HCT116 (cell line): ENCODE data around the gene PLA2G2F. TPM values are rescaled to one million over a fixed set of nuclear protein-coding genes. Genes with fewer than 3 reads are reported as not detected.

Experiments used
- ATAC-seq: fragments of 200-7000 bp; cut with Tn5 transposase; 2 replicates; pipeline ENCODE4 v1.9.1; 2020; ENCODE audit warnings: mild to moderate bottlenecking, moderate library complexity
- BruUV-seq: library from RNA; stranded (reverse); fragments of 400-500 nt; replicated peaks from 2 replicates; lab custom pipeline; 2021; lab: Mats Ljungman, UMichigan
- CTCF ChIA-PET: fragments of 300-600 bp; sonication (Branson Sonifier 250); formaldehyde crosslinking; loops from one replicate; lab custom pipeline; 2021; ENCODE audit warnings: antibody characterized with exemption; lab: Charles Lee
- POLR2A ChIA-PET: fragments of 300-600, 350-600 bp; sonication (Branson Sonifier 250); formaldehyde crosslinking; loops from one replicate; lab custom pipeline; 2021; ENCODE audit warnings: antibody characterized with exemption; lab: Charles Lee
- RAD21 ChIA-PET, 2 experiments: fragments of 300-600 bp; sonication (Branson Sonifier 250); formaldehyde crosslinking; loops; one replicate each; lab custom pipeline; 2023; ENCODE audit warnings: low total read pairs in 2 of 2; ENCODE audit not compliant: uncharacterized antibody in 2 of 2, unreplicated experiment in 2 of 2, low non-redundant PET in 1 of 2; lab: Charles Lee
- DNase-seq: peaks from one replicate; pipeline ENCODE4 v3.0.0-alpha.2; 2010; ENCODE audit warnings: low read depth, low spot score
- H2AFZ ChIP-seq: fragments of 200-600 bp; shearing (Covaris generic), sonication (generic); 2 replicates; pipeline ENCODE4 v1.6.1; 2017; ENCODE audit warnings: low read depth, mixed run types, mixed read lengths, antibody characterized with exemption, low read length; ENCODE audit not compliant: poor library complexity, severe bottlenecking
- H3K27ac ChIP-seq: 2 replicates; pipeline ENCODE4 v1.5.1; 2012; ENCODE audit warnings: low read depth, low read length
- H3K27me3 ChIP-seq: fragments of 200-600 bp; sonication (generic); 2 replicates; pipeline ENCODE4 v1.6.1; 2016; ENCODE audit warnings: mixed run types, low read length, mixed read lengths; ENCODE audit not compliant: insufficient read depth
- H3K36me3 ChIP-seq, 2 experiments: fragments of 200-500 bp in 1 of 2; fragments of 200-600 bp in 1 of 2; sonication (Bioruptor generic) in 1 of 2; sonication (generic) in 1 of 2; 2 replicates each; pipeline versions ENCODE4 v1.5.1 to v1.6.1; 2014 to 2016; ENCODE audit warnings: low read length in 2 of 2, inconsistent platforms in 1 of 2, mixed read lengths in 1 of 2, mixed run types in 1 of 2; ENCODE audit not compliant: insufficient read depth in 2 of 2, control insufficient read depth in 1 of 2
- H3K4me1 ChIP-seq, 2 experiments: fragments of 200-600 bp in 1 of 2; sonication (generic) in 1 of 2; 2 replicates each; pipeline versions ENCODE4 v1.5.1 to v1.6.1; 2012 to 2017; ENCODE audit warnings: low read length in 2 of 2, inconsistent platforms in 1 of 2, mild to moderate bottlenecking in 1 of 2, mixed read lengths in 1 of 2, mixed run types in 1 of 2, moderate library complexity in 1 of 2; ENCODE audit not compliant: insufficient read depth in 2 of 2, control insufficient read depth in 1 of 2
- H3K4me2 ChIP-seq: fragments of 200-600 bp; sonication (generic); 2 replicates; pipeline ENCODE4 v1.6.1; 2017; ENCODE audit warnings: mixed run types, low read length, mixed read lengths
- H3K4me3 ChIP-seq, 2 experiments: fragments of 200-600 bp in 1 of 2; sonication (generic) in 1 of 2; replicated peaks in 1 of 2; 2 replicates each; pipeline ENCODE4 v1.5.1; 2011 to 2016; ENCODE audit warnings: low read length in 2 of 2, control low read depth in 1 of 2, low read depth in 1 of 2, mild to moderate bottlenecking in 1 of 2, mixed read lengths in 1 of 2, mixed run types in 1 of 2
- H3K79me2 ChIP-seq: fragments of 200-600 bp; sonication (generic); 2 replicates; pipeline ENCODE4 v1.6.1; 2017; ENCODE audit warnings: mild to moderate bottlenecking, mixed run types, low read length, moderate library complexity, mixed read lengths; ENCODE audit not compliant: insufficient read depth
- H3K9ac ChIP-seq: fragments of 200-600 bp; sonication (generic); 2 replicates; pipeline ENCODE4 v1.6.1; 2016; ENCODE audit warnings: low read length, mixed read lengths
- H3K9me2 ChIP-seq: fragments of 200-600 bp; sonication (generic), shearing (Covaris generic); 2 replicates; pipeline ENCODE4 v1.6.1; 2017; ENCODE audit warnings: mixed run types, mild to moderate bottlenecking, moderate library complexity; ENCODE audit not compliant: insufficient read depth
- H3K9me3 ChIP-seq, 2 experiments: fragments of 200-500 bp in 1 of 2; fragments of 200-600 bp in 1 of 2; sonication (Bioruptor generic) in 1 of 2; sonication (generic) in 1 of 2; 2 replicates each; pipeline ENCODE4 v1.6.1; 2014 to 2017; ENCODE audit warnings: low read length in 2 of 2, mixed read lengths in 2 of 2, inconsistent platforms in 1 of 2, low read depth in 1 of 2, mild to moderate bottlenecking in 1 of 2, mixed run types in 1 of 2, moderate library complexity in 1 of 2; ENCODE audit not compliant: control insufficient read depth in 1 of 2, insufficient read depth in 1 of 2
- H4K20me1 ChIP-seq: fragments of 200-600 bp; sonication (generic), shearing (Covaris generic); 2 replicates; pipeline ENCODE4 v1.6.1; 2017; ENCODE audit warnings: mixed run types, mild to moderate bottlenecking, moderate library complexity; ENCODE audit not compliant: insufficient read depth
- CBX3 ChIP-seq: IDR thresholded peaks from 2 replicates; pipeline ENCODE4 v1.6.1; 2012; ENCODE audit warnings: low read depth
- EGR1 ChIP-seq: IDR thresholded peaks from 2 replicates; pipeline ENCODE4 v1.6.1; 2012; ENCODE audit warnings: low read depth
- ELF1 ChIP-seq: IDR thresholded peaks from 2 replicates; pipeline ENCODE4 v1.6.1; 2012; ENCODE audit warnings: low read depth, borderline replicate concordance
- EZH2 ChIP-seq: fragments of 200-600 bp; sonication (generic); IDR thresholded peaks from 2 replicates; pipeline ENCODE4 v1.6.1; 2017; ENCODE audit warnings: antibody characterized with exemption, mixed run types
- EZH2phosphoT487 ChIP-seq: fragments of 200-600 bp; IDR thresholded peaks from 2 replicates; pipeline ENCODE4 v1.6.1; 2018; ENCODE audit warnings: antibody characterized with exemption, borderline replicate concordance
- FOSL1 ChIP-seq: IDR thresholded peaks from 2 replicates; pipeline ENCODE4 v1.6.1; 2012; ENCODE audit warnings: low read depth
- SP1 ChIP-seq: IDR thresholded peaks from 2 replicates; pipeline ENCODE4 v1.6.1; 2012; ENCODE audit warnings: low read depth
- TCF7L2 ChIP-seq: IDR thresholded peaks from 2 replicates; pipeline ENCODE4 v1.7.0; 2011; ENCODE audit warnings: borderline replicate concordance, inconsistent platforms; ENCODE audit not compliant: insufficient read depth, insufficient read length; ENCODE audit errors: extremely low read depth
- YY1 ChIP-seq: IDR thresholded peaks from 2 replicates; pipeline ENCODE4 v1.6.1; 2011; ENCODE audit warnings: low read length, low read depth, moderate library complexity, mild to moderate bottlenecking; ENCODE audit not compliant: insufficient replicate concordance; ENCODE audit errors: extremely low read depth
- ZFX ChIP-seq: fragments of 450-650 bp; IDR thresholded peaks from 2 replicates; pipeline ENCODE4 v1.6.1; 2017
- intact Hi-C: fragments of 100-400 bp; cut with micrococcal nuclease; formaldehyde crosslinking; loops from 2 replicates; pipeline ENCODE4 v1.10.0; 2022
- total RNA-seq: library from RNA; stranded (reverse); gene quantifications from one replicate; pipeline ENCODE4 v1.2.1, GENCODE V29; 2021; ENCODE audit not compliant: unreplicated experiment
- TF ChIP-seq, protein P1 (sequence below): IDR thresholded peaks from 2 replicates; pipeline ENCODE4 v1.6.1; 2011; ENCODE audit warnings: mild to moderate bottlenecking, low read length, moderate library complexity; ENCODE audit not compliant: insufficient replicate concordance; ENCODE audit errors: extremely low read depth
- TF ChIP-seq, protein P2 (sequence below): IDR thresholded peaks from 2 replicates; pipeline ENCODE4 v1.6.1; 2012
- TF ChIP-seq, protein P3 (sequence below), 3 experiments: fragments of 200-600 bp in 1 of 3; sonication (generic) in 1 of 3; IDR thresholded peaks in 2 of 3; conservative IDR thresholded peaks in 1 of 3; 2 replicates each; pipeline ENCODE4 v1.5.1; 2012 to 2017; ENCODE audit warnings: low read depth in 2 of 3, low read length in 2 of 3, antibody characterized with exemption in 1 of 3, borderline replicate concordance in 1 of 3, control low read depth in 1 of 3, mild to moderate bottlenecking in 1 of 3, mixed read lengths in 1 of 3, mixed run types in 1 of 3, moderate library complexity in 1 of 3; ENCODE audit not compliant: insufficient read depth in 1 of 3
- TF ChIP-seq, protein P4 (sequence below): IDR thresholded peaks from 2 replicates; pipeline ENCODE4 v1.6.1; 2012

PLA2G2F gene
- total RNA-seq, 1 experiment from 2014 or later, result 0.12 TPM

DNA sequence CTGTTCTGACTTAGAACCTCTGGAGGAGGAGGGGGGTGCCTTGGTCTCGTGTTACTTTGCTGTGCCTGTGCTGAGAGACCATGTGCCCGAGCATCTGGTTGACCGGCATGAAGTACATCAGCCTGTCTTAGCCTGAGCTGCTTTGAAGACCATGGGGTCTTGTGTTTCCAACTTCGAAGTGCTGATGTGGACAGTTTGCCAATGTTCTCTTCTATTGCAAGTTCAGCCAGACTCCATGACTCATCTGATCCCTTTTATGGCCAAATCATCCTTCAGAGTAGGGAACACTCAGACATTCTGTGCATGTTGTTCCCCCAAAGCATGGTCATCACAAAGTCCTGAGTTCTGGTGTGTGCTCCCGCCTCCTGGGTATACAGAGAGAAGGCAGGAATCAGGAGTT, 53.2 kb downstream of the PLA2G2F start:
- no peaks in the 10 kb centered on the region for H3K9me2 ChIP-seq
- H3K9me3 ChIP-seq, result no peaks in the 10 kb centered on the region
- H3K4me2 ChIP-seq, result no peak overlapping the region
- CTCF ChIA-PET, result no interaction called here
- H3K4me1 ChIP-seq, result peaks cover 0 to 3% of the 10 kb centered on the region in 2 experiments; a peak in 1 of 4 replicates
- intact Hi-C loops, result no loop called here
- peaks cover 21% of the 10 kb centered on the region; the same call in 1 of the 2 replicates for H3K27me3 ChIP-seq
- no peak overlapping the region for H2AFZ ChIP-seq
- no peak overlapping the region for H3K4me3 ChIP-seq
- H3K36me3 ChIP-seq, result no peaks in the 10 kb centered on the region
- H3K79me2 ChIP-seq, result no peaks in the 10 kb centered on the region
- ATAC-seq (no peak), DNase-seq (no peak)
- no peak overlapping the region for H3K9ac ChIP-seq
- no peak for TF ChIP-seq YY1
- TF ChIP-seq, protein P1, sequence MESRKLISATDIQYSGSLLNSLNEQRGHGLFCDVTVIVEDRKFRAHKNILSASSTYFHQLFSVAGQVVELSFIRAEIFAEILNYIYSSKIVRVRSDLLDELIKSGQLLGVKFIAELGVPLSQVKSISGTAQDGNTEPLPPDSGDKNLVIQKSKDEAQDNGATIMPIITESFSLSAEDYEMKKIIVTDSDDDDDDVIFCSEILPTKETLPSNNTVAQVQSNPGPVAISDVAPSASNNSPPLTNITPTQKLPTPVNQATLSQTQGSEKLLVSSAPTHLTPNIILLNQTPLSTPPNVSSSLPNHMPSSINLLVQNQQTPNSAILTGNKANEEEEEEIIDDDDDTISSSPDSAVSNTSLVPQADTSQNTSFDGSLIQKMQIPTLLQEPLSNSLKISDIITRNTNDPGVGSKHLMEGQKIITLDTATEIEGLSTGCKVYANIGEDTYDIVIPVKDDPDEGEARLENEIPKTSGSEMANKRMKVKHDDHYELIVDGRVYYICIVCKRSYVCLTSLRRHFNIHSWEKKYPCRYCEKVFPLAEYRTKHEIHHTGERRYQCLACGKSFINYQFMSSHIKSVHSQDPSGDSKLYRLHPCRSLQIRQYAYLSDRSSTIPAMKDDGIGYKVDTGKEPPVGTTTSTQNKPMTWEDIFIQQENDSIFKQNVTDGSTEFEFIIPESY, result no peak
- TF ChIP-seq EZH2phosphoT487, result no peak
- TF ChIP-seq, protein P2, sequence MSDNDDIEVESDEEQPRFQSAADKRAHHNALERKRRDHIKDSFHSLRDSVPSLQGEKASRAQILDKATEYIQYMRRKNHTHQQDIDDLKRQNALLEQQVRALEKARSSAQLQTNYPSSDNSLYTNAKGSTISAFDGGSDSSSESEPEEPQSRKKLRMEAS, result no peak
- no peak for TF ChIP-seq SP1
- TF ChIP-seq, protein P3, sequence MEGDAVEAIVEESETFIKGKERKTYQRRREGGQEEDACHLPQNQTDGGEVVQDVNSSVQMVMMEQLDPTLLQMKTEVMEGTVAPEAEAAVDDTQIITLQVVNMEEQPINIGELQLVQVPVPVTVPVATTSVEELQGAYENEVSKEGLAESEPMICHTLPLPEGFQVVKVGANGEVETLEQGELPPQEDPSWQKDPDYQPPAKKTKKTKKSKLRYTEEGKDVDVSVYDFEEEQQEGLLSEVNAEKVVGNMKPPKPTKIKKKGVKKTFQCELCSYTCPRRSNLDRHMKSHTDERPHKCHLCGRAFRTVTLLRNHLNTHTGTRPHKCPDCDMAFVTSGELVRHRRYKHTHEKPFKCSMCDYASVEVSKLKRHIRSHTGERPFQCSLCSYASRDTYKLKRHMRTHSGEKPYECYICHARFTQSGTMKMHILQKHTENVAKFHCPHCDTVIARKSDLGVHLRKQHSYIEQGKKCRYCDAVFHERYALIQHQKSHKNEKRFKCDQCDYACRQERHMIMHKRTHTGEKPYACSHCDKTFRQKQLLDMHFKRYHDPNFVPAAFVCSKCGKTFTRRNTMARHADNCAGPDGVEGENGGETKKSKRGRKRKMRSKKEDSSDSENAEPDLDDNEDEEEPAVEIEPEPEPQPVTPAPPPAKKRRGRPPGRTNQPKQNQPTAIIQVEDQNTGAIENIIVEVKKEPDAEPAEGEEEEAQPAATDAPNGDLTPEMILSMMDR (IDR thresholded peaks at IDR 0.05 in 2 of 3, conservative IDR thresholded peaks at IDR 0.05 in 1 of 3; ENCODE audit: borderline replicate concordance in 1 of 3, insufficient read depth in 1 of 3, low read depth in 2 of 3, low read length in 2 of 3), result no peak
- no peak for TF ChIP-seq FOSL1
- no peak for TF ChIP-seq TCF7L2
- no peak for TF ChIP-seq ELF1
- TF ChIP-seq, protein P4, sequence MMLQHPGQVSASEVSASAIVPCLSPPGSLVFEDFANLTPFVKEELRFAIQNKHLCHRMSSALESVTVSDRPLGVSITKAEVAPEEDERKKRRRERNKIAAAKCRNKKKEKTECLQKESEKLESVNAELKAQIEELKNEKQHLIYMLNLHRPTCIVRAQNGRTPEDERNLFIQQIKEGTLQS, result no peak
- no peak for TF ChIP-seq EGR1
- no peak for TF ChIP-seq EZH2
- no peak for TF ChIP-seq CBX3
- TF ChIP-seq ZFX, result no peak
- POLR2A ChIA-PET, result no interaction called here
- BruUV-seq, result no TSS peak
- no peak overlapping the region for H3K27ac ChIP-seq
- RAD21 ChIA-PET, result no interaction called here
- H4K20me1 ChIP-seq, result no peaks in the 10 kb centered on the region
